ENCODE data around the gene FAM89B. TPM values are rescaled to one million over a fixed set of nuclear protein-coding genes. Genes with fewer than 3 reads are reported as not detected.

The FAM89B gene
- total RNA-seq, 1 donor from 2014 or later = 45.1 TPM

- intact Hi-C loops (cut with DNase I) = no loop called here
- no peak for ATAC-seq
- peak; percentile 30 for DNase-seq (ENCODE audit: missing footprints)
Measured at GRCh38 chr11:65565624-65566453, 6.5 kb upstream of the FAM89B start.

GRCh38 chr11:65569164-65569972, 3.0 kb upstream of the FAM89B start:
- peak; percentile 13 for ATAC-seq
- intact Hi-C loops (cut with DNase I) = no loop called here
- no peak for DNase-seq (ENCODE audit: missing footprints)

GRCh38 chr11:65569973-65570918, 2.1 kb upstream of the FAM89B start, which contains the start of gene ZNRD2:
Gene ZNRD2, plus strand, starts transcription at chr11:65570477. Its CDS starts 15 bp downstream, at chr11:65570492.
- DNase-seq (ENCODE audit: missing footprints) = peak; percentile 99
- ATAC-seq = peak; percentile 90
- intact Hi-C loops (cut with DNase I) = loop anchor here (1.0 to 5.0 kb wide), 3 partner anchors 29 to 153 kb away; no protein-coding TSS in a partner anchor

GRCh38 chr11:65571420-65571819, 918 bp upstream of the FAM89B start:
- DNase-seq (ENCODE audit: missing footprints) = no peak
- intact Hi-C loops (cut with DNase I) = loop anchor here (5.0 kb wide), 2 partner anchors 81 to 154 kb away; no protein-coding TSS in a partner anchor
- no peak for ATAC-seq

GRCh38 chr11:65571940-65572339, 398 bp upstream of the FAM89B start:
- DNase-seq (ENCODE audit: missing footprints) (no peak), ATAC-seq (no peak)
- intact Hi-C loops (cut with DNase I) = loop anchor here (5.0 kb wide), 2 partner anchors 80 to 155 kb away; no protein-coding TSS in a partner anchor

GRCh38 chr11:65573391-65574079, 1.2 kb downstream of the FAM89B start:
- peak; percentile 68 for DNase-seq (ENCODE audit: missing footprints)
- intact Hi-C loops (cut with DNase I) = loop anchor here (1.0 to 5.0 kb wide), 4 partner anchors 33 to 156 kb away; partner anchors contain the start of gene MAP3K11

GRCh38 chr11:65574109-65574810, 1.9 kb downstream of the FAM89B start:
- intact Hi-C loops (cut with DNase I) = loop anchor here (1.0 to 5.0 kb wide), 3 partner anchors 34 to 157 kb away; no protein-coding TSS in a partner anchor
- ATAC-seq = peak; percentile 65
- DNase-seq (ENCODE audit: missing footprints) = peak; percentile 98

More at GRCh38 chr11:65573391-65574079, 1.2 kb downstream of the FAM89B start:
- ATAC-seq = no peak

GRCh38 chr11:65574811-65575567, 2.7 kb downstream of the FAM89B start:
- DNase-seq (ENCODE audit: missing footprints) (peak; percentile 72), ATAC-seq (no peak)
- intact Hi-C loops (cut with DNase I) = loop anchor here (1.0 to 5.0 kb wide), 3 partner anchors 35 to 158 kb away; no protein-coding TSS in a partner anchor

GRCh38 chr11:65575568-65576231, 3.4 kb downstream of the FAM89B start, which contains the start of gene EHBP1L1:
Gene EHBP1L1, plus strand, starts transcription at chr11:65576053. Its CDS starts 250 bp downstream, at chr11:65576303.
- intact Hi-C loops (cut with DNase I) = no loop called here
- peak; percentile 28 for ATAC-seq
- DNase-seq (ENCODE audit: missing footprints) = peak; percentile 93

- intact Hi-C loops (cut with DNase I) = no loop called here
- ATAC-seq = no peak
Measured at GRCh38 chr11:65576232-65576866, 4.0 kb downstream of the FAM89B start.

GRCh38 chr11:65576867-65577755, 4.8 kb downstream of the FAM89B start:
- peak; percentile 19 for ATAC-seq

More at GRCh38 chr11:65576232-65576866, 4.0 kb downstream of the FAM89B start:
- DNase-seq (ENCODE audit: missing footprints) = peak; percentile 77

GRCh38 chr11:65577756-65578109, 5.4 kb downstream of the FAM89B start:
- DNase-seq (ENCODE audit: missing footprints) (peak; percentile 50), ATAC-seq (no peak)
- intact Hi-C loops (cut with DNase I) = no loop called here

More at GRCh38 chr11:65576867-65577755, 4.8 kb downstream of the FAM89B start:
- peak; percentile 87 for DNase-seq (ENCODE audit: missing footprints)
- intact Hi-C loops (cut with DNase I) = no loop called here

- DNase-seq (ENCODE audit: missing footprints) = peak; percentile 42
- ATAC-seq = no peak
- intact Hi-C loops (cut with DNase I) = no loop called here
Measured at GRCh38 chr11:65578134-65578533, 5.8 kb downstream of the FAM89B start.

- ATAC-seq = no peak
- intact Hi-C loops (cut with DNase I) = no loop called here
- DNase-seq (ENCODE audit: missing footprints) = no peak
Measured at GRCh38 chr11:65578667-65579066, 6.3 kb downstream of the FAM89B start.

Data from Right ventricle myocardium inferior (tissue), 1 donor.